HS-5 (cell line): ENCODE measurements around the gene CALHM1.

Experiments
- DNase-seq: peaks from one replicate; pipeline ENCODE4 v3.0.0-alpha.2; 2012; ENCODE audit warnings: low read depth

The CALHM1 gene

GRCh38 chr10:103455235-103455634, 3.5 kb downstream of the CALHM1 start:
- DNase-seq: no peak

DNA sequence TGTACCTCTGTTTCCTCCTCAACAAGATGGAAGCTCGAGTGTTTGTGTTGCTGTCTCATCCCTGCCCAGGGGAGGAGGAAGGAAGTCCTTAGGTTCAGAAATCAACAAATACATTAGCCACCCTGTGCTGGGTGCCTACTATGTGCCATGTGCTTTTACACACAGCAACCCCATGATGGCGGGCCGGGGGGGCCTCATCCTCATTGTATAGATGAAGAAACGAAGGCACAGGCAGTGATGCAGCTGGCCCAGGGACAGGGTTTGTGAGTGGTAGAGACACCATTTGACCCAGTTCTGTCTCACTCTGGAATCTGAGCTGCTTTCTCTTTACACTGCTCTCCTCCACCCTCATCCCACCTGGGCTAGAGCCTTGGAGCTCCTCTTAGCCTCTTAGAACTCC, 4.7 kb downstream of the CALHM1 start:
- no peak for DNase-seq

GRCh38 chr10:103452506-103453230, 6.0 kb downstream of the CALHM1 start:
- no peak for DNase-seq

DNA sequence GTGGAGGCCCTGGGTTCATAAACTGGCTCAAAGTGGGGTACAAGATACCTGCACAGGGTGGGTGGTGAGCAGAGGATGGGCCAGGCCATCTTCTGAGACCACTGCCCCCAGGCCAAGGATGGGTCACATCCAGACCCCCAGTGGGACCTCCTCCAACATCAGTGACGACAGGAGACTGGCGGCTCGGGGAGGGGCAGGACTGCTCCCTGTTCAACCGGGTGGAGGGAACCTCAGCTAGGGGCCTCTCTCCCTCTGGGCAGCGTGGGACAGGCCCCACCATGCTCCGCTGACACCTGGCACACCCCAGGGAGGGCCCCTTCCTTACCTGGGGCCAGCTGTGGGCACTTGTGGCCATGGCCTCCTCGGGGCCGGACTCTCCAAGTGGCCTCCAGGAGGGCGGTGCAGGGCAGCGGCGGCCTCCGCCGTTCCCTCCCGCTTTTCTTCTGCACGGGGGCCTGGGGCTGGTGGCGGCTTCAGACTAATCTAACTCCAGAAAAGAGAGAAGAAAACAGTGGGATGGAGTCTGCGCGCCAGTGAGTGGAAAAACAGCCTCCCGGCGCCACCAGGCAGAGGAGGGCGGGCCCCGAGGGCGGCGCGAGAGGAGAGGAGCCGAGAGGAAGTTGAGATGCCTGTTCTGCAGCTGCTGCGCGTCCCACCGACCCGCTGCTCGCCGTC, 6.7 kb downstream of the CALHM1 start, which contains the start of gene CALHM2:
TSS of gene CALHM2 (minus strand) at position 540 of the 675 bp plus-strand sequence. CDS start 2,429 bp downstream, outside the sequence.
- DNase-seq: no peak

DNA sequence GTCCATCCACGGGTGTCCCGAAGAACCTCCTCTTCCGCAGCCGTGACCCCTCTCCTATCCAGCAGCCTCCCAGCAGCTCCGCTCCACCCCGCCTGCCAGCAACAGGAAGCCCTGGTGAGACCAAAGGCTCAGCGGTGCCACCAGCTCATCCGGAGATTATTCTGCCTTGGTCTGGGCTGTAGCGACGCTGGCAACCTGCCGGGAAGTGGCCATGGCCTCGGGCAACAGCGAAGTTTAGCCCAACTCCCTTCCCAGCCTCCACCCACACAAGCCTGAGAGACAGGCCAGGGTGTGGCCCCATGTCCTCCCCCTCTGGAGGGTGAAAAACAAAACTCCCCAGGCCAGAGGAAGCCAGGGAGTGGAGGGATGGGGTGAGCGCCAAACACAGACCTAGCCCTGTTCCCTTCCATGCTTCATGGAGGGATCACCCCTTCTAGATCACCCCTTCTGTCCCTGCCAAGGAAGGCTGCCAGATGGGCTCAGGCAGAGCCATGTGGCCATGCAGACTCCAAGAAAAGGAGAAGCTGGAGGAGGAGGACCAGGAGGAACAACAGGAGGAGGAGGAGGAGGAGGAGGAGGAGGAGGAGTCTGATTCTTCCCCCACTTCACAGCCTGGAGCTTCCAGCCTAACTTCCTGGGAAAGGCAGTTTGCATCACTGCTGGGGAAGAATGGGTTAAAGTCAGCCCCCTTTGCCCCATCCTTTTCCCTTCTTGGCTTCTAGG, 7.4 kb downstream of the CALHM1 start:
- DNase-seq: no peak

DNA sequence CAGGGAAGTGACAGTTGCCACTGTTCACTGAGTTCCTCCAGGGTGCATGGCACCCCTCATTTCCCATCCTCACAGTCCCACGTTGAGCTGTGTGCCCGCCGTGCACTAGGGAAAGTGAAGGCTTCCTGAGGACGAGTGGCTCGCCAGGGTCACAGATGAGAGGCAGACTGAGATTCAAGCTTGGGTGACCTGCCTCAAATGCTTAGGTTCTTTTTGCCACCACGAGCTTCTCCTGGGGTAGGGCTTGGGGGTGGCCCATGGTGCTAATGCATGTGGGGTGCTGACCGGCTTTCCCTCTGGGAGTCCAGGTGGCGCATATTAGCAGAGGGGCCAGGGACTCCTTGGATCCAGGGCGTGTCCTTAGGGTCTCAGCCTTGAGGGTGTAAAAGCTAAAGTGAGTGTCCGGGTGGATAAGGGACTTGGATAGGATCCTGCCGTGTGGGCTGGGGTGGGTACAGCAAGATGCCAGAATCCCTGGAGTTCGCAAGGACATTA, 8.5 kb downstream of the CALHM1 start:
- no peak for DNase-seq

DNA sequence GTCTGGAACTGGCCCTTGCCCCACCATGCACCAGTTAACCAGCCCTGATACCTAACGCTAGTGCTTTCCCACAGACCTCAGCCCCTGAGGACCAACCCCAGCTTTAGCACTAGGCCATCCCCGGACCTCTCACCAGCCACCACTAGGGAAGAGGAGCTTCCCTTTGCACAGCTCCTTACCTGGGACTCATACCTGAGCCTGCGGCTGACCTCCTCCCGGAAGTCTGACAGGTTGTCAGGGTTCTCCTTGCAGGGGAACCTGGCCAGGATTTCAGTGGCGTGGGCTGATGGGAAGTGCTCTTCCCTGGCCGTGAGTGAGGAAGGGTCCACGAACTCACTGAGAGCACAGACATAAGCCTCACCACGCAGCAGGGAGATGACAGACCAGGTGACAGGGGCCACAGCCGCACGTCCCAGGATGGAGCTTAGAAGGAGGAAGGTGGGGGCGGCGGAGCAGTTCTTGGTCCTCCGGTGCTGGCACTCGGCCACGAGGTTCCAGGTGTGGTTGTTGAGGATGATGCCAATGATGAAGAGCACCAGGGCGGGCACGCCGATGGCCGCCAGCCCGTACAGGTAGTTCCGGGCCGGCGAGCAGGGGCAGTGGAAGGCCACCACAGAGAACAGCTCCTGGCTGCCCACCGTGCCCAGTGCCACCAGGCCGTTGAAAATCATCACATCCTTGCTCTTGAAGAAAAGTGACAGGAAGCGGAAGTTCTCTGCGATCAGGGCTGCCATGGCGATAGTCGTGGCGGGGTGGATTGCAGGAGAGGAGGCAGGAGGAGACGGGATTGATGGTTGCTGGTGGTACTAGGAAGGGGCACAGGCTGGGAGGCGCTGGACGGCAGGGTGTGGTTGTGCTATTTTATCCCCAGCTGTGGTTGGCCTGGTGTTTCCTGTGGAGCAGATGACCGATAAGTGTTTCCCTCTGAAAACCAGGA, 9.2 kb downstream of the CALHM1 start:
- DNase-seq: no peak

- peak; percentile 58 for DNase-seq
These were observed 10.0 kb downstream of the CALHM1 start for GRCh38 chr10:103448746-103449145.

GRCh38 chr10:103447187-103447586, 11.5 kb downstream of the CALHM1 start:
- no peak for DNase-seq

GRCh38 chr10:103445767-103446567, 12.7 kb downstream of the CALHM1 start:
- no peak for DNase-seq

GRCh38 chr10:103445366-103445765, 13.3 kb downstream of the CALHM1 start:
- DNase-seq: no peak

- DNase-seq: no peak
These were observed 14.2 kb downstream of the CALHM1 start for GRCh38 chr10:103444478-103444877.

GRCh38 chr10:103443475-103444185, 15.1 kb downstream of the CALHM1 start:
- no peak for DNase-seq

GRCh38 chr10:103442031-103442461, 16.7 kb downstream of the CALHM1 start:
- no peak for DNase-seq

DNA sequence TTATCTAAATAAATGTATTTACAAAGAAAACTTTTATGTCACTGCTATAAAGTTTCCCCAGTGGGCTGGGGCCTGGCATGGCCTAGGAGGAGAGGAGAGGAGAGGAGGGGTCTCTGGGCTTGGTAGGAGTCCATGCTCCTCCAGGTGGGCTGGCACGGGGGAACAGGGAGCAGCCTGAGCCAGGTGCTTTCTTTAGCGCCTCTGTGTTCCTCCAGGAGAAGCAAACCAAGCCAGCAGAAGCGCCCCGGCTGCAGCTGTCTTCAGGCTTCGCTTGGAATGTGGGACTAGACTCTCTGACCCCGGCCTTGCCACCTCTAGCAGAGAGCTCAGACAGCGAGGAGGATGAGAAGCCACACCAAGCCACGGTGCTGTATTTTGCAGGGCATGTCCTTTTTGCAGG, 17.1 kb downstream of the CALHM1 start:
- DNase-seq: no peak

- no peak for DNase-seq
These were observed 17.5 kb downstream of the CALHM1 start for GRCh38 chr10:103441206-103441605.

GRCh38 chr10:103440416-103440815, 18.3 kb downstream of the CALHM1 start:
- DNase-seq: no peak

- DNase-seq: no peak
These were observed 18.9 kb downstream of the CALHM1 start for GRCh38 chr10:103439776-103440175.

- no peak for DNase-seq
These were observed 24.8 kb downstream of the CALHM1 start for GRCh38 chr10:103433858-103434257.

DNA sequence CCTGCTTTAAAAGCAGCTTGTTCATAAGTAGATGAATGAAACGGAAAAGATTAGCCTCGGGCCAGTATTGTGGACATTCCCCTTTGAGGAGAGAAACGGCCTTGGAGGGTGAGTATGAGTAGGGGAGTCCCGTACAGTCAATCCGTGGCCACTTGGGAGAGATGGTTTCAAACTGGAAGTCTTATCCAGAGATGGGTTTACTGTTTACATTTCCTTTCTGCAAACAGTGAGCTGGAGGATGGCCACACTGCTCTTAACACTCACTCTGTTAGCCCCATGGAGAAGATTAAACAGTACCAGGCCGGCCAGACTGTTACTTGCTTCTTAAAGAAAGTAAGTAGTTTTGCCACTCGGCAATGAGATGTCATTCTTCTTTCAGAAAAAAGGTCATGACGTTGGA, 26.8 kb downstream of the CALHM1 start:
- DNase-seq: no peak
